NT2/D1 (cell line): ENCODE results near the gene GPR78.

Source experiments
- SUZ12 ChIP-seq: IDR thresholded peaks from 2 replicates; pipeline ENCODE4 v1.6.1; 2011; ENCODE audit not compliant: insufficient read length, insufficient read depth; ENCODE audit errors: extremely low read depth
- YY1 ChIP-seq: IDR thresholded peaks from 2 replicates; pipeline ENCODE4 v1.6.1; 2011; ENCODE audit not compliant: insufficient read length, insufficient read depth
- ZNF274 ChIP-seq: IDR thresholded peaks from 2 replicates; pipeline ENCODE4 v1.6.1; 2011; ENCODE audit warnings: mild to moderate bottlenecking, low read depth, low read length

GRCh38 chr4:8555716-8556115 is 24.5 kb upstream of the GPR78 start:
- TF ChIP-seq ZNF274 (no peak), SUZ12 (no peak), YY1 (no peak)
